ENCODE measurements around the gene PI4KA. TPM values are rescaled to one million over a fixed set of nuclear protein-coding genes. Genes with fewer than 3 reads are reported as not detected.
"Not testable (repeated sequence)": the region's sequence is repeated elsewhere in the genome, so short reads cannot be mapped to it uniquely, and the experiment has no call there.

The PI4KA gene
- total and polyA plus RNA-seq, 4 donors: 19.4 to 47.5 (median 36.3) TPM

DNA sequence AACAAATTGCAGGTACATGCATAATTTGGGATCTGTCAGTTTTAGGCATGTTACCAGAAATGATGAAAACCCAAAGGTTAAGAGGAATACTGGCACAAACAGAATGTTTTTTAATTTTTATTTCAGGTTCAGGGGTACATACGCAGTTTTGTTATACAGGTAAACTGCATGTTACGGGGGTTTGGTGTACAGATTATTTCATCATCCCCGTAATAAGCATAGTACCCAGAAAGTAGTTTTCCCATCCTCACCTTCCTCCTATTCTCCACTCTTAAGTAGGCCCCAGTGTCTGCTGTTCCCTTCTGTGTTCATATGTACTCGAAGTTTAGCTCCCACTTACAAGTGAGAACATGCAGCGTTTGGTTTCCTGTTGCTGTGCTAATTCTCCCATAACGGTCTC, 33.0 kb downstream of the PI4KA start:
- Histone ChIP-seq H3K27me3 (ENCODE audit: control insufficient read depth in 4 of 4, insufficient read depth in 4 of 4, low read length in 3 of 4) (no peaks in the 10 kb centered on the region), H3K4me3 (ENCODE audit: low read depth in 1 of 3, low read length in 3 of 3) (no peak overlapping the region), H3K27ac (ENCODE audit: low read depth in 1 of 2, low read length in 2 of 2) (no peak overlapping the region), H3K9ac (ENCODE audit: low read depth in 1 of 2, low read length in 2 of 2) (no peak overlapping the region), H3K36me3 (ENCODE audit: control insufficient read depth in 4 of 4, insufficient read depth in 3 of 4, low read depth in 1 of 4, low read length in 3 of 4) (peaks cover 5 to 27% (median 12%) of the 10 kb centered on the region in 4 donors), H3K9me3 (ENCODE audit: control insufficient read depth in 4 of 4, low read length in 3 of 4) (no peaks in the 10 kb centered on the region), H3K4me1 (ENCODE audit: control insufficient read depth in 4 of 4, insufficient read depth in 4 of 4, low read length in 3 of 4) (peaks cover 0 to 8% (median 1%) of the 10 kb centered on the region in 4 donors)
- TF ChIP-seq FOXA1 (IDR thresholded peaks at IDR 0.05) (no peak), RAD21 (IDR thresholded peaks at IDR 0.05) (no peak), YY1 (IDR thresholded peaks at IDR 0.05) (no peak), HNF4G (IDR thresholded peaks at IDR 0.05) (no peak), JUND (IDR thresholded peaks at IDR 0.05) (no peak), FOXA2 (IDR thresholded peaks at IDR 0.05) (no peak), TAF1 (conservative IDR thresholded peaks at IDR 0.05) (no peak), EGR1 (IDR thresholded peaks at IDR 0.05; ENCODE audit: low read depth in 2 of 2) (no peak), RXRA (IDR thresholded peaks at IDR 0.05) (no peak), SP1 (IDR thresholded peaks at IDR 0.05) (no peak)
- TF ChIP-seq, protein P1, sequence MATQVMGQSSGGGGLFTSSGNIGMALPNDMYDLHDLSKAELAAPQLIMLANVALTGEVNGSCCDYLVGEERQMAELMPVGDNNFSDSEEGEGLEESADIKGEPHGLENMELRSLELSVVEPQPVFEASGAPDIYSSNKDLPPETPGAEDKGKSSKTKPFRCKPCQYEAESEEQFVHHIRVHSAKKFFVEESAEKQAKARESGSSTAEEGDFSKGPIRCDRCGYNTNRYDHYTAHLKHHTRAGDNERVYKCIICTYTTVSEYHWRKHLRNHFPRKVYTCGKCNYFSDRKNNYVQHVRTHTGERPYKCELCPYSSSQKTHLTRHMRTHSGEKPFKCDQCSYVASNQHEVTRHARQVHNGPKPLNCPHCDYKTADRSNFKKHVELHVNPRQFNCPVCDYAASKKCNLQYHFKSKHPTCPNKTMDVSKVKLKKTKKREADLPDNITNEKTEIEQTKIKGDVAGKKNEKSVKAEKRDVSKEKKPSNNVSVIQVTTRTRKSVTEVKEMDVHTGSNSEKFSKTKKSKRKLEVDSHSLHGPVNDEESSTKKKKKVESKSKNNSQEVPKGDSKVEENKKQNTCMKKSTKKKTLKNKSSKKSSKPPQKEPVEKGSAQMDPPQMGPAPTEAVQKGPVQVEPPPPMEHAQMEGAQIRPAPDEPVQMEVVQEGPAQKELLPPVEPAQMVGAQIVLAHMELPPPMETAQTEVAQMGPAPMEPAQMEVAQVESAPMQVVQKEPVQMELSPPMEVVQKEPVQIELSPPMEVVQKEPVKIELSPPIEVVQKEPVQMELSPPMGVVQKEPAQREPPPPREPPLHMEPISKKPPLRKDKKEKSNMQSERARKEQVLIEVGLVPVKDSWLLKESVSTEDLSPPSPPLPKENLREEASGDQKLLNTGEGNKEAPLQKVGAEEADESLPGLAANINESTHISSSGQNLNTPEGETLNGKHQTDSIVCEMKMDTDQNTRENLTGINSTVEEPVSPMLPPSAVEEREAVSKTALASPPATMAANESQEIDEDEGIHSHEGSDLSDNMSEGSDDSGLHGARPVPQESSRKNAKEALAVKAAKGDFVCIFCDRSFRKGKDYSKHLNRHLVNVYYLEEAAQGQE (IDR thresholded peaks at IDR 0.05): no peak
- TF ChIP-seq, protein P2, sequence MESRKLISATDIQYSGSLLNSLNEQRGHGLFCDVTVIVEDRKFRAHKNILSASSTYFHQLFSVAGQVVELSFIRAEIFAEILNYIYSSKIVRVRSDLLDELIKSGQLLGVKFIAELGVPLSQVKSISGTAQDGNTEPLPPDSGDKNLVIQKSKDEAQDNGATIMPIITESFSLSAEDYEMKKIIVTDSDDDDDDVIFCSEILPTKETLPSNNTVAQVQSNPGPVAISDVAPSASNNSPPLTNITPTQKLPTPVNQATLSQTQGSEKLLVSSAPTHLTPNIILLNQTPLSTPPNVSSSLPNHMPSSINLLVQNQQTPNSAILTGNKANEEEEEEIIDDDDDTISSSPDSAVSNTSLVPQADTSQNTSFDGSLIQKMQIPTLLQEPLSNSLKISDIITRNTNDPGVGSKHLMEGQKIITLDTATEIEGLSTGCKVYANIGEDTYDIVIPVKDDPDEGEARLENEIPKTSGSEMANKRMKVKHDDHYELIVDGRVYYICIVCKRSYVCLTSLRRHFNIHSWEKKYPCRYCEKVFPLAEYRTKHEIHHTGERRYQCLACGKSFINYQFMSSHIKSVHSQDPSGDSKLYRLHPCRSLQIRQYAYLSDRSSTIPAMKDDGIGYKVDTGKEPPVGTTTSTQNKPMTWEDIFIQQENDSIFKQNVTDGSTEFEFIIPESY (IDR thresholded peaks at IDR 0.05): no peak
- TF ChIP-seq, protein P3, sequence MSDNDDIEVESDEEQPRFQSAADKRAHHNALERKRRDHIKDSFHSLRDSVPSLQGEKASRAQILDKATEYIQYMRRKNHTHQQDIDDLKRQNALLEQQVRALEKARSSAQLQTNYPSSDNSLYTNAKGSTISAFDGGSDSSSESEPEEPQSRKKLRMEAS (IDR thresholded peaks at IDR 0.05): no peak
- no peak for DNase-seq (ENCODE audit: low spot score)
- 94% methylated on average over 6 of the region's 6 CpGs for WGBS

DNA sequence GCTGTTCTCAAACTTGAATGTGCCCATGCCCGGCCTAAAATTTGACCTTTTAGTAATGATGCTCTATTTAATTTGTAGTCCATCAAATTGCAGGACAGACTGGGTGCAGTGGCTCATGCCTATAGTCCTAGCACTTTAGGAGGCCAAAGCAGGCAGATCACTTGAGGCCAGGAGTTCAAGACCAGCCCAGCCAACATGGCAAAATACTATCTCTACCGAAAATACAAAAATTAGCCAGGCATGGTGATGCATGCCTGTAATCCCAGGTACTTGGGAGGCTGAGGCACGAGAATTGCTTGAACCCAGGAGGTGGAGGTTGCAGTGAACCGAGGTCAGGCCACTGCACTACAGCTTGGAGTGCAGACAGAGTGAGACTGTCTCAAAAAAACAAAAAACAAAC, 33.4 kb downstream of the PI4KA start:
- not testable (repeated sequence) for H3K4me1 ChIP-seq (ENCODE audit: control insufficient read depth in 4 of 4, insufficient read depth in 4 of 4, low read length in 3 of 4); H3K27ac ChIP-seq (ENCODE audit: low read depth in 1 of 2, low read length in 2 of 2); H3K9me3 ChIP-seq (ENCODE audit: control insufficient read depth in 4 of 4, low read length in 3 of 4); H3K27me3 ChIP-seq (ENCODE audit: control insufficient read depth in 4 of 4, insufficient read depth in 4 of 4, low read length in 3 of 4); DNase-seq (ENCODE audit: low spot score); H3K9ac ChIP-seq (ENCODE audit: low read depth in 1 of 2, low read length in 2 of 2); H3K4me3 ChIP-seq (ENCODE audit: low read depth in 1 of 3, low read length in 3 of 3)
- 96% methylated on average over 4 of the region's 4 CpGs for WGBS
- H3K36me3 ChIP-seq (ENCODE audit: control insufficient read depth in 4 of 4, insufficient read depth in 3 of 4, low read depth in 1 of 4, low read length in 3 of 4): peaks cover 6 to 23% (median 12%) of the 10 kb centered on the region in 4 donors

DNA sequence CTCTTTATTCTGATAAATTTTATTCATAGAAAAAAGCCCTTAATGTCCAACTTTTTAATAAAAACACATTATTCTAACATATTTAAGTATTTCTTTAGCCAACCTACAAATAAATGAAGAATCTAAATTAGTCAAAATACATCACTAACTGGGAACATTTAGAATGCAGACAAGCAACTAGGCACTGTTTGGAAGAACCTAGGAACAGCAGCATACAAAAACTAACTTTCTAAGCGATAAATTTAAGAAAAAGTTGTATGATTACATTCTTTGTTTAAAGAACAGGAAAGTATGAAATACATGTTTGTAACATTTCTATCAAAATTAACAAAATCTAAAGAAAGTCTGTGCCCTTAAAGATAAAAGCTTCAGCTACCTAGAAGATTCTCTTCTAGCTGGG, 35.3 kb downstream of the PI4KA start:
- no peak overlapping the region for H3K4me3 ChIP-seq (ENCODE audit: low read depth in 1 of 3, low read length in 3 of 3)
- no peaks in the 10 kb centered on the region for H3K9me3 ChIP-seq (ENCODE audit: control insufficient read depth in 4 of 4, low read length in 3 of 4)
- H3K36me3 ChIP-seq (ENCODE audit: control insufficient read depth in 4 of 4, insufficient read depth in 3 of 4, low read depth in 1 of 4, low read length in 3 of 4): peaks cover 8 to 38% (median 24%) of the 10 kb centered on the region in 4 donors
- no peak overlapping the region for H3K9ac ChIP-seq (ENCODE audit: low read depth in 1 of 2, low read length in 2 of 2)
- no peak for DNase-seq (ENCODE audit: low spot score)
- WGBS: 99% methylated on average over 1 of the region's 1 CpG
- no peaks in the 10 kb centered on the region for H3K27me3 ChIP-seq (ENCODE audit: control insufficient read depth in 4 of 4, insufficient read depth in 4 of 4, low read length in 3 of 4)
- H3K27ac ChIP-seq (ENCODE audit: low read depth in 1 of 2, low read length in 2 of 2): no peak overlapping the region
- peaks cover 0 to 8% (median 1%) of the 10 kb centered on the region in 4 donors for H3K4me1 ChIP-seq (ENCODE audit: control insufficient read depth in 4 of 4, insufficient read depth in 4 of 4, low read length in 3 of 4)
- TF ChIP-seq HNF4A (conservative IDR thresholded peaks at IDR 0.05): no peak
- TF ChIP-seq RXRA (IDR thresholded peaks at IDR 0.05): no peak
- TF ChIP-seq, protein P1 (IDR thresholded peaks at IDR 0.05): no peak
- TF ChIP-seq HNF4G (IDR thresholded peaks at IDR 0.05): no peak
- TF ChIP-seq EGR1 (IDR thresholded peaks at IDR 0.05; ENCODE audit: low read depth in 2 of 2): no peak
- no peak for TF ChIP-seq RAD21 (IDR thresholded peaks at IDR 0.05)
- TF ChIP-seq GABPA (IDR thresholded peaks at IDR 0.05 in 1 of 2, conservative IDR thresholded peaks at IDR 0.05 in 1 of 2): no peak
- TF ChIP-seq NR2F2 (IDR thresholded peaks at IDR 0.05): no peak
- TF ChIP-seq FOXA2 (IDR thresholded peaks at IDR 0.05): no peak
- TF ChIP-seq, protein P4, sequence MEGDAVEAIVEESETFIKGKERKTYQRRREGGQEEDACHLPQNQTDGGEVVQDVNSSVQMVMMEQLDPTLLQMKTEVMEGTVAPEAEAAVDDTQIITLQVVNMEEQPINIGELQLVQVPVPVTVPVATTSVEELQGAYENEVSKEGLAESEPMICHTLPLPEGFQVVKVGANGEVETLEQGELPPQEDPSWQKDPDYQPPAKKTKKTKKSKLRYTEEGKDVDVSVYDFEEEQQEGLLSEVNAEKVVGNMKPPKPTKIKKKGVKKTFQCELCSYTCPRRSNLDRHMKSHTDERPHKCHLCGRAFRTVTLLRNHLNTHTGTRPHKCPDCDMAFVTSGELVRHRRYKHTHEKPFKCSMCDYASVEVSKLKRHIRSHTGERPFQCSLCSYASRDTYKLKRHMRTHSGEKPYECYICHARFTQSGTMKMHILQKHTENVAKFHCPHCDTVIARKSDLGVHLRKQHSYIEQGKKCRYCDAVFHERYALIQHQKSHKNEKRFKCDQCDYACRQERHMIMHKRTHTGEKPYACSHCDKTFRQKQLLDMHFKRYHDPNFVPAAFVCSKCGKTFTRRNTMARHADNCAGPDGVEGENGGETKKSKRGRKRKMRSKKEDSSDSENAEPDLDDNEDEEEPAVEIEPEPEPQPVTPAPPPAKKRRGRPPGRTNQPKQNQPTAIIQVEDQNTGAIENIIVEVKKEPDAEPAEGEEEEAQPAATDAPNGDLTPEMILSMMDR (IDR thresholded peaks at IDR 0.05; ENCODE audit: low read depth, low read length, missing input control): no peak

All from liver (tissue), 9 donors.